Gastrocnemius medialis (tissue), 4 donors: Measurements from ENCODE around the gene TMEM72. TPM values are rescaled to one million over a fixed set of nuclear protein-coding genes. Genes with fewer than 3 reads are reported as not detected.

ENCODE experiments used
- ATAC-seq, 2 donors: fragments of 150-250 bp; one replicate each; pipeline ENCODE4 v1.9.1; 2016
- DNase-seq, 2 donors: peaks; one replicate each; pipeline ENCODE4 v3.0.0-alpha.2; 2019
- H3K27ac ChIP-seq, 4 donors: fragments of 200-600 bp; sonication (generic); 1 replicate in 1 of 4; 2 replicates in 3 of 4; pipeline ENCODE4 v1.5.1; 2016 to 2018; ENCODE audit warnings: mild to moderate bottlenecking in 2 of 4, moderate library complexity in 1 of 4
- H3K27me3 ChIP-seq, 3 donors: fragments of 200-600 bp; sonication (generic) in 2 of 3; 1 replicate in 1 of 3; 2 replicates in 2 of 3; pipeline versions ENCODE4 v1.5.1 to v1.6.0; 2016 to 2019; ENCODE audit warnings: mild to moderate bottlenecking in 1 of 3, moderate library complexity in 1 of 3
- H3K36me3 ChIP-seq, 2 donors: fragments of 200-600 bp; sonication (generic) in 1 of 2; one replicate each; pipeline ENCODE4 v1.5.1; 2017 to 2018
- H3K4me1 ChIP-seq, 2 donors: fragments of 200-600 bp; sonication (generic) in 1 of 2; one replicate each; pipeline ENCODE4 v1.5.1; 2016 to 2017; ENCODE audit warnings: mild to moderate bottlenecking in 2 of 2
- H3K4me3 ChIP-seq, 4 donors: fragments of 200-600 bp; sonication (generic) in 3 of 4; 1 replicate in 1 of 4; 2 replicates in 3 of 4; pipeline ENCODE4 v1.5.1; 2016 to 2019; ENCODE audit warnings: mild to moderate bottlenecking in 2 of 4
- H3K9me3 ChIP-seq, 3 donors: fragments of 200-600 bp; sonication (generic) in 2 of 3; 1 replicate in 1 of 3; 2 replicates in 2 of 3; pipeline ENCODE4 v1.5.1; 2016 to 2019
- CTCF ChIP-seq, 5 experiments: fragments of 450-650 bp in 3 of 5; fragments of 200-600 bp in 2 of 5; sonication (generic) in 2 of 5; IDR thresholded peaks in 4 of 5; conservative IDR thresholded peaks in 1 of 5; 1 replicate in 4 of 5; 2 replicates in 1 of 5; pipeline ENCODE4 v1.5.1; 2016 to 2019; ENCODE audit warnings: antibody characterized with exemption in 5 of 5, mild to moderate bottlenecking in 3 of 5, moderate library complexity in 3 of 5
- POLR2A ChIP-seq, 2 donors: fragments of 450-650 bp; IDR thresholded peaks; one replicate each; pipeline ENCODE4 v1.6.1; 2017; ENCODE audit warnings: antibody characterized with exemption in 2 of 2, mild to moderate bottlenecking in 2 of 2, moderate library complexity in 2 of 2
- in situ Hi-C, 4 donors: fragments of 200-750 bp; cut with MboI; loops; one replicate each; pipeline versions ENCODE4 v1.15.0 to v1.8.0; 2017; ENCODE audit warnings: low sequenced_read_pairs in 4 of 4
- intact Hi-C: fragments of 100-400 bp; cut with DNase I; formaldehyde crosslinking; loops from one replicate; pipeline ENCODE4 v1.15.1; 2023; ENCODE audit warnings: low total_unique reads
- total RNA-seq, 4 donors: library from RNA; depleted of rRNA; stranded (reverse); fragments of >200 nt; gene quantifications; one replicate each; pipeline versions ENCODE4 v1.1.0 to v1.2.3, GENCODE V29; 2016

TMEM72 gene
- total RNA-seq, 4 donors from 2014 or later, result not detected

- Histone ChIP-seq H3K4me1 (peaks cover 8 to 9% of the 10 kb centered on the region in 2 donors), H3K27me3 (no peaks in the 10 kb centered on the region), H3K9me3 (no peaks in the 10 kb centered on the region), H3K4me3 (no peak overlapping the region), H3K36me3 (no peaks in the 10 kb centered on the region), H3K27ac (no peak overlapping the region)
- in situ Hi-C loops (no loop called here), intact Hi-C loops (no loop called here)
- TF ChIP-seq CTCF (IDR thresholded peaks at IDR 0.05 in 4 of 5, conservative IDR thresholded peaks at IDR 0.05 in 1 of 5) (no peak), POLR2A (IDR thresholded peaks at IDR 0.05) (no peak)
- ATAC-seq, result no peak
- DNase-seq, result no peak
Observed at GRCh38 chr10:44913350-44914081, 2.4 kb downstream of the TMEM72 start.

DNA sequence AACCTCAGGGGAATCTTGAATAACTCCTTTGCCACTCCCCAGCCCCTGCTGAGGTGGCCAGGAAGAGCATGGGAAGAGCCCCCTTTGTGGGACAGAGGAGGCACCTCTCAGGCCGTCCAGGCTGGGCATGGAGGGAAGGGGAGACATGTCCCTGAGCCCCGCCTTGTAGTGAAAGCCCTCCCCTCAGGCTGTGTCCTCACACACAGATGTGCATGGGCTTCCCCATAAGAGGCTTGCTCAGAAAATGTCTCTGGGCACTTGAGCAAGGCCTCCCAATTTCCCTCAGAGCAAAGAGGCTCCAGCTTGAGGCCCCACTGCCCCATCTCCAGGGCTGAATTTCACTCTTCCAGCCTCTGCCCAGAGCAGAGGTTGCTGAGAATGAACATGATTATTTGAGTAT is 3.8 kb downstream of the TMEM72 start:
- intact Hi-C loops, result no loop called here
- no peak for ATAC-seq
- H3K27me3 ChIP-seq, result no peaks in the 10 kb centered on the region

DNA sequence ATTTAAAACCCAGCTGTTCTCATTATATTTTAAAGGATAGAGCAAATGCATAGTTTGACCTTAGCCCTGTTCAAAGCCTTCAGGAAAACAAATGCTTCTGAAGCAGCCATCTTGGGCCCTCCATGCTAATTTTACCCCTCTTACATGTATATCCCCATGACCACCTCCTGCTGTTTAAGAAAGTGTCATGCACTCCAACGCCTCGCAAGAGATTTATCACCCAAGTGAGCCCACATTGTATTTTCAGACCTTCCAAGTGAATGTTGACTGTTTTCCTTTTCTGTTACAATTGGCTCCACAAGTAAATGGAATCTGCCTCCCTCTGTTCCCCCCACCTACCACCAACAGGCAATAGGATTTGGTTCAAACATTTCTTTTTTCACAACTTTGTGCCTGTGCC is 5.3 kb downstream of the TMEM72 start:
- Histone ChIP-seq H3K36me3 (no peaks in the 10 kb centered on the region), H3K27me3 (no peaks in the 10 kb centered on the region), H3K9me3 (no peaks in the 10 kb centered on the region), H3K27ac (no peak overlapping the region), H3K4me1 (no peaks in the 10 kb centered on the region), H3K4me3 (no peak overlapping the region)
- intact Hi-C loops, result no loop called here
- ATAC-seq (no peak), DNase-seq (no peak)
- in situ Hi-C loops, result no loop called here
- TF ChIP-seq CTCF (IDR thresholded peaks at IDR 0.05 in 4 of 5, conservative IDR thresholded peaks at IDR 0.05 in 1 of 5) (no peak), POLR2A (IDR thresholded peaks at IDR 0.05) (no peak)

More for the DNA sequence above, 3.8 kb downstream of the TMEM72 start:
- H3K9me3 ChIP-seq, result no peaks in the 10 kb centered on the region
- in situ Hi-C loops, result no loop called here
- TF ChIP-seq POLR2A (IDR thresholded peaks at IDR 0.05) (no peak), CTCF (IDR thresholded peaks at IDR 0.05 in 4 of 5, conservative IDR thresholded peaks at IDR 0.05 in 1 of 5) (no peak)
- no peaks in the 10 kb centered on the region for H3K4me1 ChIP-seq
- no peak overlapping the region for H3K4me3 ChIP-seq
- DNase-seq, result no peak
- H3K36me3 ChIP-seq, result no peaks in the 10 kb centered on the region
- H3K27ac ChIP-seq, result no peak overlapping the region

DNA sequence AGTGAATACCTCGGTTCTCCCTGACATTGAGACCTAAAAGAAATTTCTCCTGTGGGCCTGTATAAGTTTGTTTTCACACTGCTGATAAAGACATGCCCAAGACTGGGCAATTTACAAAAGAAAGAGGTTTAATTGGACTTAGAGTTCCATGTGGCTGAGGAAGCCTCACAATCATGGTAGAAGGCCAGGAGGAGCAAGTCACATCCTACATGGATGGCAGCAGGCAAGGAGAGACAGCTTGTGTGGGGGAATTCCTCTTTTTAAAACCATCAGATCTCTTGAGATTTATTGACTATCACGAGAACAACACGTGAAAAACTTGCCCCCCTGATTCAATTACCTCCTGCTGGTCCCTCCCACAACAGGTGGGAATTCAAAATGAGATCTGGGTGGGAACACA is 6.7 kb downstream of the TMEM72 start:
- Histone ChIP-seq H3K36me3 (no peaks in the 10 kb centered on the region), H3K4me1 (no peaks in the 10 kb centered on the region), H3K4me3 (no peak overlapping the region), H3K27ac (no peak overlapping the region), H3K9me3 (no peaks in the 10 kb centered on the region), H3K27me3 (no peaks in the 10 kb centered on the region)
- TF ChIP-seq POLR2A (IDR thresholded peaks at IDR 0.05) (no peak), CTCF (IDR thresholded peaks at IDR 0.05 in 4 of 5, conservative IDR thresholded peaks at IDR 0.05 in 1 of 5) (no peak)
- no peak for DNase-seq
- ATAC-seq, result no peak
- in situ Hi-C loops (no loop called here), intact Hi-C loops (no loop called here)

GRCh38 chr10:44920252-44920651 is 9.1 kb downstream of the TMEM72 start:
- Histone ChIP-seq H3K36me3 (no peaks in the 10 kb centered on the region), H3K27me3 (no peaks in the 10 kb centered on the region), H3K4me1 (no peaks in the 10 kb centered on the region), H3K9me3 (no peaks in the 10 kb centered on the region), H3K27ac (no peak overlapping the region), H3K4me3 (no peak overlapping the region)
- DNase-seq, result no peak
- intact Hi-C loops, result no loop called here
- ATAC-seq, result no peak
- TF ChIP-seq POLR2A (IDR thresholded peaks at IDR 0.05), result no peak
- no peak for TF ChIP-seq CTCF (IDR thresholded peaks at IDR 0.05 in 4 of 5, conservative IDR thresholded peaks at IDR 0.05 in 1 of 5)
- in situ Hi-C loops, result no loop called here
